Retina (tissue), 1 donor: Measurements from ENCODE around the gene CYP1B1.
A peak's percentile ranks its signal among the peaks of the same experiment; 100 is the strongest.

Experiments
- DNase-seq: peaks from one replicate; pipeline ENCODE4 v3.0.0-alpha.2; 2016

CYP1B1 gene

DNA sequence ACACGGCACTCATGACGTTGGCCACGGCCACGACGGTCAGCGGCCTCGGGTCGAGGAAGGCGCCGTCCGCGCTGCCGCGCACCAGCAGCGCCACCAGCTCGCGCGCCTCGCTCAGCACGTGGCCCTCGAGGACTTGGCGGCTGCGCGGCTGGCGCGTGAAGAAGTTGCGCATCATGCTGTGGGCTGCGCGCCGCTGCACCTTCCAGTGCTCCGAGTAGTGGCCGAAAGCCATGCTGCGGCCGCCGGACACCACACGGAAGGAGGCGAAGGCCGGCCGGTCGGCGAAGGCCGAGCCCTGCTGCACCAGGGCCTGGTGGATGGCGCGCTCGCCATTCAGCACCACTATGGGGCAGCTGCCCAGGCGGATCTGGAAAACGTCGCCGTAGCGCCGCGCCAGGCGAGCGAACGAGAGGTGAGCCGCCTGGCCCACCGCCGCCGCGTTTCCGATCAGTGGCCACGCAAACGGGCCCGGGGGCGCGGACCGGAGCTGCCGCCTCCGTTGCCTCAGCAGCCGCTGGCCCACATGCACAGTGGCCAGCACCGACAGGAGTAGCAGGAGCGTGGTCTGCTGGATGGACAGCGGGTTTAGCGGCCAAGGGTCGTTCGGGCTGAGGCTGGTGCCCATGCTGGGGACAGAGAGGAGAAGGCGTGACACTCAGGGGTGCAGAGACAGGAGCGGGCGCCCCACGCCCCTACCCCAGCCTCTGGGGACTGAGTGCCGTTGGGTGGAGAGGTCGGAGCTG is 1.0 kb downstream of the CYP1B1 start:
- peak; percentile 88 for DNase-seq

GRCh38 chr2:38074058-38074763 is 1.7 kb downstream of the CYP1B1 start:
- peak; percentile 70 for DNase-seq

DNA sequence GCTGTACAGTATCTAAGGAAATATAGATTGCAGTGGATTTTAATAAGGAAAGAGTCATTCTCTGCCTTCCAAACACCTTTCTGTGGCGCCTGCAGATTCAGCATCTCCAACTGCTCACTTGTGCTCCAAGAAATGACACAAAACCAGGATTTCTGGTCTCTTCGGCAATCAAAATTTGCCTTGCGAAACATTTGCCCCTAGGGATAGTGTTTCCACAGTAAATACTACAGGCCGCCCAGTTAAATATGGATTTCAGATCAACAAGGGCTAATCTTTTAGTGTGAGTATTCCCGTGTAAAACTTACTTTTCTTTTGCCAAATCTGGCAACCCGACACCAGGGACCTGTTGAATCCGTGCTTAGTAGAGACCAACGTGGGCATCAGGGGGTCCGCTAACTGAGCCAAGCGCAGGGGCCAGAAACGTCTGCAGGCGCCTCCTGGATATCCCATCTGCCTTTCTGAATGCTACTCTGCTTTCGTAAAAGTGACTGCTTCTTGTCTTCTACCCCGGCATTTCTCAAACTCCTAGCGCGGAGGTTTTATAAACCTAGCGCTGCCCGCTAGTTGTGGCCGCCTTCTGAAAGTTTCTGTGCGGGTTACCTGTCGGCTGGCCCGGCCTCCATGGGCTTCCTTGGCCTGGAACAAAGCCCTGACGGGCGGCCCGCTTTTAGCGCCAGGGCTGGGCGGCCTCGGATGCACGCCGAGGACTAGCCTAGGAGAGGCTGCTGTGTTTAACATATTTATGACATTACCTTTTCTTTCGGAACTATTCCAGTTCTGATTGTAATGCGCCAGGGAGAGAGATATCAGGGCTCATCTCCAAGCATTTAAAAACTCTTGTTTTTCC is 2.5 kb downstream of the CYP1B1 start:
- peak; percentile 76 for DNase-seq

GRCh38 chr2:38070438-38070837 is 5.5 kb downstream of the CYP1B1 start:
- DNase-seq, result no peak

DNA sequence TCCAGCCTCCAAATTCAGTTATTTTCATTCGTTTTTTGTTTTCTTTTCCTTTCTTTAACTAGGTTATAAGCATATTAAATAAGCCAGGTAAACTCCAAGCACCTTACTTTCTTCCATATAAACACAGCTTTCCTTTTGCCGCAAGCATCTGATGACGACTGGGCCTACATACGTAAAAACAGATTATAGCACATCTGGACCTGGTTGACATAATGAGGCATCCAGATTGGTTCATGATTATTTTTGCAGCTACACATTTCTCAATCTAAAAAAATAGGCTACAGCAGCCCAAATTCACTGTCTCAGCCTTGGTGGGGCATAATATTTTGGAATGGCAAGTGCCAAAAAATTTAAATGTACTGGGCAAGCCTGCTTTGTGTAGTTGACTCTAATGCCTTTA is 7.7 kb downstream of the CYP1B1 start:
- no peak for DNase-seq

DNA sequence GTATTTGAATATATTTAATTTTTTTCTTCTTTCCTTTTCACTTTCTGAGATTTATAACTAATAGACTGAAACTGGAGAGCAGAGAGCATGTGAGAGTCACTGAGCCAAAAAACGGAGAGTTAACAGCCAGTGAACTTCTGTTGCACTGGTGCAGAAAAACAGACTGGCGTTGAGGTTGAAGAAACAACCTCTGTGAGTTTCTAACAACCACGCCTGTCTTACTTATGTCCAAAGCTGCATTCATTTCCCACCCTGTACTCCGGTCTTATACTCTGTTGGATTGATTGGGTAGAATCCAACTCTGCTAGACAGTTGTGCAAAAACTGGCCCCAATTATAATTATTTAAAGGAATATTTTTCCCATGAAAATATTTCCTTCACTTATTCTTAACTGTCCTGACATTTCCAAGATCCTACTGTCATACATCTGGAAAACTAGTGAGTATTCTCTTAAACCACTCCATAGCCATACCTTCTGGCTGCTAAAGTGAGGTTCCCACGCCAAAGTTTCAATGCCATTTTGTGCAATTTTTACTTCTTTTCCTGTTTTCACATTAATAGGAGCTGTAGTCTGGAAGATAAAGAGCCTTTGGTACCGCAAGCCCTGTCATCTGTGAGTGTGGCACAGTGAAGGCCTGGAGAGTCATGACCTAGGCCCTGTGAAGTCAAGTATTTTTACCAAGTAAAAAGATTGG is 9.4 kb downstream of the CYP1B1 start:
- DNase-seq, result peak; percentile 25

GRCh38 chr2:38065502-38066135 is 10.3 kb downstream of the CYP1B1 start:
- peak; percentile 23 for DNase-seq

DNA sequence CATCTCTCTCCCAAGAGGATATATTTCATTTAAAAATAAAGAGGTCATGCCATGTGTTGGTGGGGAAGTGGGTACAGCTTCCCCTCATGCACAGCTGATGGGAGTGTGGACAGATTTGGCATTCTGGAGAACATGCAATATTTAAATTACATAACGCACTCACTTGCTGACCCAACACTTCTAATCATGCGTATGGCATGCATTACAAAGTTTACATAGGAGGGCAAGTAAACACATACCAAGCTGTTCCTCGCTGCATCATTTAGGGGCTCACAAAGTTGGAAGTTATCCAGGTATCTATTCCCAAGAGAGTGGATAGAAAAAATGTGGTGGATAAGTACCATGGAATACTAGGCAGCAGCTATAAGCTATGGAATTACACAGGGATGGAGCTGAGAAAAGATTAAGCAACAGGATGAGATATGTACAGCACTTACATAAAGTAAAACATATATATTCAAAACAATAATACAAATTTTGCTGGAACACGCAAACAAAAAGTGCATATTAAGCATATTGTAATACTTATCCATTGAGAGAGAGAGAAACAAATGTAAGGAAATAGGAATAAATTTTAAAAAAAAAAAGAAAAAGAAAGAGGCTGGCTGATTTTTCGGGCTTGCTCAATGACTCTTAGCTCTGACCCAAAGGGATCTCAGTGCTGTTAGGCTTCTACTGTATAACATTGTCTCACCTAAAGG is 11.0 kb downstream of the CYP1B1 start:
- no peak for DNase-seq

DNA sequence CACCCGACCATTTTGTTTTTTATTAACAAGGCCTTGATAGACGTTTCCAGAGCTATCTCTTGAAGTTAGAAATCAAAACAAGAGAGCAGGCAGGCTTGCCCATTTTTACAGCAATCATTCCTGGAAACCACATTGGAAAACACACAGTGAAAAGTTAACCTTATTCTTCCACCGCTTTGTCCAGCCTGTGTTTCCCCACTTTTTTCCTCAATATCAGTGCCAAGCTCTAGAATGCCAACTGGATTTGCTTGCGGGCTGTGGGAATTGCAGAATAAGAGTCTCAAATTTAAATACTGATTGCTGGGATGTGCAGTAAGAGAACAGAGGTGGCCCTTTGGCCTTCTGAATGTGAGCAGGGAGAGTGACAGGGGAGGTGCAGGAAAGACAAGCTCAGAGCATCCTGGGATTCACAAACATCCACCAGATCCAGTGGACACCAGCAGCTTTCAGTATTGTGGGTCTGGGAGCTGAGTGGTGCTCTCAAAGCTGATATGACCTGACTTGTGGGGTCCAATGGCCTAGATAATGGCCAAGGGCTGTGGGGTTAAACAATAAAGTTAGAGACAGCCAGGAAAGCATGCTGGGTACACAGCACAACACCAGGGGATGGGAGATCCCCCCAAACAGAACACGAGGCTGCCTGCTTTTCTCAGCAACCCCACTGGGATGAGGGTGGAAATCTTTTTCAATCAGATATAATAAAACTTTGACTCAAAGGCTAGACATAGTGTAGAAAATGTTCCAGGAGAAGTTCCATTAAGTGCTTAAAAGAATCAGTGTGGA is 15.5 kb downstream of the CYP1B1 start:
- DNase-seq, result no peak

- no peak for DNase-seq
Observed at GRCh38 chr2:38057651-38058410, 18.1 kb downstream of the CYP1B1 start.

DNA sequence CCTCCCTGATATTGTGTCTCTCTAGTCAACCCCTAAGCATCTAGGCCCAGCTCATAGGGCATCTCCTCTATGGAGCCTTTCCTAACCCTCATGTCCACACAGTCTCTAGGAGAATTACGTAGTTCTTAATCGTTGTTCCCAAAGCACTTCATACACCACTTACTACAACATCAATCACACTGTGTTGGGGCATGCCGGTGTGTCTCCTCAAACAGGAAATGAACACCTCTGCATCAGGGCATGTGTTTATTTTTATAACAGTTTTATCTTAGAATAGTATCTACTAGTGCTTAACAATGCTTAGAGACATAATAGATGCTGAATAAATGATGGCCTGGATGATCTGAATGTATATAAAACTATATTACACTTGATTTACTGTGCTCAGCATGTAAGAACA is 19.7 kb downstream of the CYP1B1 start:
- DNase-seq, result no peak

DNA sequence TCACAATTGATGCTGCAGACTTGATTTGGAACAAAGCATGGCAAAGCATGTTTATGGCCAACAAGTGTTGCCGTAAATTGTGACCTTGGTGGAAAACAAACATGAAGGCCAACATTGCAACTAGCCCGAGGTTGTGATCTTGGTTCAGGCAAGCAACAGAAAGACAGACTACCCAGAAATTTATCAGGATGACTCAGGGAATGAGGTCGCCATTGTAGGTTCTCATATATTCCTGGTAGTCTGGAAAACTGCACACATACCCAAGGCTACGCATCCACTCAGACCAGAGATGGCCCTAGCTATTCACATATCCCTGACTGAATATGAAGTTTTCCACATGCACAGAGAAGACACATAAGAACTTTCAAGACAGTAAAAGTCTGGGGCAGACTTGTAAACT is 30.1 kb downstream of the CYP1B1 start:
- no peak for DNase-seq

- no peak for DNase-seq
Observed at GRCh38 chr2:38039121-38039910, 36.6 kb downstream of the CYP1B1 start.

DNA sequence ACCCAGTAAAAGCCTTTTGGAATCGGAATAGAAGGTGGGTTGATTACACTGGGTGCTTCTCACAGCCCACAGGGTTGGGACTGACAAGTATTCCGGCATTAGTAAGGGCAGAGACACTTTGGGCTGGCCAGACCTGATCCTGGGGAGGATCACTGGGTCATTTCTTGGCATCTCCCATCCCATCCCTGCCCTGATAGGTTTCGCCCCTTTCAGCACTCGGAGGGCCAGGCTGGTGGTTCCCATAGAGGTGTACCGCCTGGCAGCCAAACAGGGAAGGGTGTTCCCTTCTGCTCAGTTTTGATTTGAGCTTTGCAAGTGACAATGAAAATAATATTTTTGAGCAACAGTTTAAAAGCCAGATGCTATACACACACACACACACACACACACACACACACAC is 37.3 kb downstream of the CYP1B1 start:
- no peak for DNase-seq

- DNase-seq, result peak; percentile 82
Observed at GRCh38 chr2:38037757-38038621, 38.0 kb downstream of the CYP1B1 start.

DNA sequence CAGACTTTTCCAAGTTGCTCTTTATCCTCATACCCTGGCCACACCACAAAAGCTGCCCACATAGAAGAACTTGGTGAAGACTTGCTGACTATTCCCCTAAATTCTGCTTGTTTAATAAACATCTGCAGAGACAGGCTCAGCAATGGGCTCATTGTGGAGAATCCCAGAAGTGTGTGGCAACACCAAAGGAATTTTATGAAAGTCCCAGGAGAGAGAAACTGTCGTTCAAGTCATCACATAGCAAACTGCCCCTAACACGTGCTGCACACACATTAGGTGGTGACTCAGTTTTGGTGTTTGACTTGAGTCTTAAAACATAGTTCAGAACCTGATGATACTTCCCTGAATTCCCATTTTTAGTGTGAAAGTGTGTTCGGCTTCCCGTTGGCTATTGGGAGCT is 38.6 kb downstream of the CYP1B1 start:
- DNase-seq, result no peak

DNA sequence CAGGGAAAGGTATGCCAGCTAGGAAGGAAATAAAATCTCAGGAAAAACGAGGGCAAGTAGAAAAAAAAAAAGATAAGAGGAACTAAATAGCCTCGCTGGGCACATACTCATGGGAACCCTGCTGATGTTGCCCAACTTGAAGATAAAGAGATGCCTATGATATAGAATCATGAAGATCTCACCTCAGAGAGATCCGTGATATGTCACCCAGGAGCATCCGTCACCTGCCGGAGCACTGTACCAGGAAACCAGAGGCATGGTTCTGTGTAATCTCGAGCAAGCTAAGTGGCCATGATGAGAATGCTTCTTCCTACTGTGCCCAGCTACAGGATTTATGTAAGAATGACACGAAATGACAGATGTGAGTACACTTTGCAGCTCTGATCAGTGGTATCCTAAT is 40.0 kb downstream of the CYP1B1 start:
- DNase-seq, result no peak

DNA sequence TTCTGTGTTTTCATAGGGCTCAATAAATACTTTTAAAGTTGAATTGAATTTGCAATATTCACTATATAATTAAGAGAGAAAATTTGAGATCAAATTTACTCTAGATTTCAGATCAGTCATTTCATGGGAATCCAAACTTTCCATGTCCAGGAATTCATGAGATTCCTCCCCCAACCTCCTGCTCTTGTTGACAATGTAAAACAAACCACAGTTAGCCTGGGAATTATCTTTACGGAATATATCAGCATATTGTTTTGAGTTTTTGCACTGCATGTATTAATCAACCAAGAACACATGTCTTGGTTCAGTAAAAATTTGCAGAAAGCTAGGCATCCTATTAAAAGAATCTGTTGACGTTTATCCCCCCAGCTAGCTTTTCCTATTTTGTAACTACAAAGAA is 42.3 kb downstream of the CYP1B1 start:
- DNase-seq, result no peak
